CD4-positive, alpha-beta T cell treated with Interleukin-6 for 4 hours (primary cell): ENCODE measurements around the gene SSX1.
"Not testable (repeated sequence)": the region's sequence is repeated elsewhere in the genome, so short reads cannot be mapped to it uniquely, and the experiment has no call there.

Source experiments
- DNase-seq: peaks from one replicate; pipeline ENCODE4 v3.0.0-alpha.2; 2020; ENCODE audit warnings: mixed read lengths

The SSX1 gene, protein sequence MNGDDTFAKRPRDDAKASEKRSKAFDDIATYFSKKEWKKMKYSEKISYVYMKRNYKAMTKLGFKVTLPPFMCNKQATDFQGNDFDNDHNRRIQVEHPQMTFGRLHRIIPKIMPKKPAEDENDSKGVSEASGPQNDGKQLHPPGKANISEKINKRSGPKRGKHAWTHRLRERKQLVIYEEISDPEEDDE

DNA sequence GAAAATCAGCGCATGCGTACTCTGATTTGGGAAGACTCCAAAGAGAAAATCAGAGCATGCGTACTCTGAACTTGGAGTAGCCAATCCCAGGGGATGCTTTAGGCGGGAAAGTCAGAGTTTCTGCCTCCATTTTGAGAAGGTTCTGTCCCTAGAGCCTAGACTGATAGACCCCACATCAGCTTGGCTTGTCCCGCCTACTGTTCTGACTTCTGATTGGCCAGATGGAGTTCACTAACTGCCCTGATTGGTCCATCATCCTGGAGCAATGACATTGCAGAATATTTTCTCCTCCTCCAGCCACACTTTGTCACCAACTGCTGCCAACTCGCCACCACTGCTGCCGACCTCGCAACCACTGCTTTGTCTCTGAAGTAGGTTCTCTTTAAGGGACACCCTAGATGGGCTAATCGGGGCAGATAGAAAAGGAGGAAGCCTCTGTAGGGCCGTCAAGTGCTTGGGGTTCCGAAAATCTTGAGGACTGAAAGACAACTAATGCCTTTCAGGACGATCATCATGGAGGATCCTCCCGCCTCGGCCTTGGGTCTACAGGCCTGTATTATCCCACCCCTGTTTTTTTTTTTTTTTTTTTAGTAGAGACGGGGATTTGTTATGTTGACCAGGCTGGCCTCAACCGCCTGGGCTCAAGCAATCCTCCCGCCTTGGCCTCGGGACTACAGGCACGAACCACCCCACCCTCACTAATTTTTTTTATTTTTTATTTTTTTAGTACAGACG, at the start of gene SSX1:
SSX1 (plus strand) TSS at position 331 of the 735 bp plus-strand sequence. CDS start 1,850 bp downstream, outside the sequence.
- not testable (repeated sequence) for DNase-seq

DNA sequence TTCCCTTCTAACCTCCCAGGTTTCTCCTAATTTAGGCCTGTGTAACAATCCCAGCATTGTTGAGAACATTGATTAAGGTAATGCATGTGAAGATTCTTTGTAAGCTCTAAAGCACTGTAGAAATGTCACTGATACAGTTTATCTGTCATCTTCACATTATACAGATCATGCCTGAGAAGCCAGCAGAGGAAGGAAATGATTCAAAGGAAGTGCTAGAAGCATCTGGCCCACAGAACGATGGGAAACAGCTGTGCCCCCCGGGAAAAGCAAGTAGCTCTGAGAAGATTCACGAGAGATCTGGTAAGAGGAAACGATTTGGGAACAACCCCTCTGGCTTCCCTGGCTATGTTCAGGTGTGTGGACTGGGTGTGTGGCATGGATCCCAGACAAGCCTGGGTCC, 40.9 kb upstream of the SSX1 start:
- DNase-seq, result not testable (repeated sequence)

DNA sequence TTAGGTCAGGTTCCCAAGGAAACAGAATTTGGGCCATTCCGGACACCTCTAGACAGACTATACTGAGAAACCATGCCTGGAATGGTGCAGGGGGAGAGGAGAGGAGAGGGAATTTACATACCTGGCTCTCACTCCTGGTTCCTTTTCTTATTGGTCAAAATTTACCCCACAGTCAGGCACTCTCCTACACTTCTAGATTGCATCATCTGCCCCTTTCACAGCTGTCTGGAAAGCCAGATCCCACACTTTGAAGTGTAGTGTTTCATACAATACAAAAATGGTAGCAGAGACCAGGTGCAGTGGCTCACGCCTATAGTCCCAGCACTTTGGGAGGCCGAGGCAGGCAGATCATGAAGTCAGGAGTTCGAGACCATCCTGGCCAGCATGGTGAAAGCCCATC, 31.0 kb upstream of the SSX1 start:
- DNase-seq, result not testable (repeated sequence)

DNA sequence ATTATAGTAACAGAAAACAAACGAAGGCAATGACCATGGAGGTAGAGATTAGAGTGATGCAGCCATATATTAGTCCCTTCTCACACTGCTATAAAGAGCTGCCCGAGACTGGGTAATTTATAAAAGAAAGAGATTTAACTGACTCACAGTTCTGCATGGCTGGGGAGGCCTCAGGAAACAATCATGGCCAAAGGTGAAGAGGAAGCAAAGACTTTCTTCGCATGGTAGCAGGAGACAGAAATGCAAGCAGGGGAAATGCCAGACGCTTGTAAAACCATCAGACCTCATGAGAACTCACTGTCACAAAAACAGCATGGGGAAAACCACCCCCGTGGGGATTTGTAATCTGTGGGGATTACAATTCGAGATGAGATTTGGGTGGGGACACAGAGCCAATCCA, 2.2 kb upstream of the SSX1 start:
- DNase-seq, result not testable (repeated sequence)

DNA sequence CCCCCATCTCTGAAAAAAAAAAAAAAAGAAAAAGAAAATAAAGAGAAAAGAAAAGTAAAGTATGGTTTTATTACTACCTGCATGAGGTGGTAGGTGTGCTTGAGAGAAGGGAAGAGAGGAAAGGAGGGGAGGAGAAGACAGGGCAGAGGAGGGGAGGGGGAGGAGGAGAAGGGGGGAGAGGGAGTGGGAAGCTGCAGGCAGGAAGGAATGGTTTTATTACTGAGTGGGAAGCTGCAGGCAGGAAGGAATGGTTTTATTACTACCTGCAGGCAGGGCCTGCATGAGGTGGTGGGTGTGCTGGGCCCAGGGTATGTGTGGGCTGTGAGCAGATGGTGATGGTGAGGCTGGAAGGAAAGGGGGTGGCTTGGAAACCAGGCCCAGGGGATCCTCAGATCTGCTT, 19.2 kb downstream of the SSX1 start:
- DNase-seq, result not testable (repeated sequence)

DNA sequence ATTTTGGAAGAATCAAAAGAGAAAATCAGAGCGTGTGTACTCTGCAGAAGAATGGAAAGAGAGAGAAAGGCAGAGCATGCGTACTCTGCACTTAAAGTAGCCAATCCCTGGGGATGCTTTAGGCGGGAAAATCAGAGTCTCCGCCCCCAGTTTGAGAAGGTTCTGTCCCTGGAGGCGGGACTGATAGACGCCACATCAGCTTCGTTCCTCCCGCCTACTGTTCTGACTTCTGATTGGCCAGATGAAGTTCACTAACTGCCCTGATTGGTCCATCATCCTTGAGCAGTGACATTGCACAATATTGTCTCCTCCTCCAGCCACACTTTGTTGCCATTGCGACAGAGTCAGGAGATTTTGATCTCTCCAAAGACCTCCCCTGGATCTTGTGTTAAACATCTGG, 23.8 kb downstream of the SSX1 start:
- no peak for DNase-seq

DNA sequence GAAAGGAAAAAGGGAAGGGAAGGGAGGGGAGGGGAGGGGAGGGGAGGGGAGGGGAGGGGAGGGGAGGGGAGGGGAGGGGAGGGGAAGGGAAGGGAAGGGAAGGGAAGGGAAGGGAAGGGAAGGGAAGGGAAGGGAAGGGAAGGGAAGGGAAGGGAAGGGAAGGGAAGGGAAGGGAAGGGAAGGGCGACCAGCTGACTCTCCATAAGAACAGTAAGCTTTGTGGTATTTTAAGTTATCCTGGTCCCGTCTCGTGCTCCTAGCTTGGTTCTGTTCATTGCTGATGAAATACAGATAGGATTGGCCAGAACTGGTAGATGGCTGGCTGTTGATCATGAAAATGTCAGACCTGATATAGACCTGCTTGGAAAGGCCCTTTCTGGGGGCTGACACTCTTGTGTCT, 25.5 kb downstream of the SSX1 start:
- not testable (repeated sequence) for DNase-seq

DNA sequence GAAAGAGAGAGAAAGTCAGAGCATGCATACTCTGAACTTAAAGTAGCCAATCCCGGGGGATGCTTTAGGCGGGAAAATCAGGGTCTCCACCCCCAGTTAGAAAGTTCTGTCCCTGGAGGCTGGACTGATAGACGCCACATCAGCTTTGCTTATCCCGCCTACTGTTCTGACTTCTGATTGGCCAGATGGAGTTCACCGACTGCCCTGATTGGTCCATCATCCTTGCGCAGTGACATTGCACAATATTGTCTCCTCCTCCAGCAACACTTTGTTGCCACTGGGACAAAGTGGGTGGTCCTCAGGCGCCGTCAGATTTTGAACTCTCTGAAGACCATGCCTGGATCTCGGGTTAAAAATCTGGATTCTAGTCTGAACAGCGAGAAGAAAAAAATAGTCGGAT, 51.0 kb downstream of the SSX1 start:
- DNase-seq, result no peak

DNA sequence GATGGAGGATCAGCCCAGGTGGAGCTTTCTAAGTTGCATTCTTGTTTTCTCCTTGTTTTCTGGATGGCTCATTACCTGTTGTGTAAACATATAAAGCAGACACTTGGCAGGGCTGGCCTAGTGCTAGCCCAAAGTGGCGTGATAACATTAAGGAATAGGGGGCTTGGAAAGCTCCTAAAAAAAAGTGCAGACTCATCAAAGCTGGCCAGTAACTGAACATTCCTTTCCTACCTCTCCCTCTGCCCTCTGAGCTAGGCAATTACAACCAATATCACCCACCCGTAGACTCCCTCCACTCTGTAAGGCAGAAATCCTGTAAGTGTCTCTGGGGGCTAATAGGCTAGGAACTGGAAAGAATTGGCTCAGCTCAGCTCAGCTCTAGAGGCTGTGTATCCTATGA, 58.8 kb downstream of the SSX1 start:
- not testable (repeated sequence) for DNase-seq
